Loucy (cell line): ENCODE results near the gene TECTB.

Source experiments
- H2AFZ ChIP-seq: fragments of 200-600 bp; sonication (generic); 2 replicates; pipeline ENCODE4 v1.6.0; 2016; ENCODE audit warnings: antibody characterized with exemption, mild to moderate bottlenecking, low read length, moderate library complexity
- H3F3A ChIP-seq: fragments of 200-600 bp; 2 replicates; pipeline ENCODE4 v1.6.0; 2016; ENCODE audit warnings: antibody characterized with exemption, low read depth, mild to moderate bottlenecking
- H3K27me3 ChIP-seq: fragments of 200-600 bp; sonication (generic); 2 replicates; pipeline ENCODE4 v1.6.1; 2014; ENCODE audit warnings: low read length, mild to moderate bottlenecking; ENCODE audit not compliant: insufficient read depth, poor library complexity, severe bottlenecking
- H3K36me3 ChIP-seq: fragments of 200-600 bp; sonication (generic); 2 replicates; pipeline ENCODE4 v1.6.1; 2016; ENCODE audit warnings: low read length; ENCODE audit not compliant: insufficient read depth
- H3K4me1 ChIP-seq: fragments of 200-600 bp; sonication (generic); 2 replicates; pipeline ENCODE4 v1.5.1; 2014; ENCODE audit warnings: low read length, mild to moderate bottlenecking; ENCODE audit not compliant: insufficient read depth, poor library complexity, severe bottlenecking
- H3K4me2 ChIP-seq: fragments of 200-600 bp; sonication (generic); 2 replicates; pipeline ENCODE4 v1.6.0; 2014; ENCODE audit warnings: antibody characterized with exemption, low read length, low read depth, mild to moderate bottlenecking; ENCODE audit not compliant: poor library complexity, severe bottlenecking
- H3K4me3 ChIP-seq: fragments of 200-600 bp; sonication (generic); 2 replicates; pipeline ENCODE4 v1.5.1; 2014; ENCODE audit warnings: low read length, mild to moderate bottlenecking, mixed read lengths; ENCODE audit not compliant: poor library complexity, severe bottlenecking
- H3K79me2 ChIP-seq: fragments of 200-600 bp; sonication (generic); 2 replicates; pipeline ENCODE4 v1.6.1; 2014; ENCODE audit warnings: low read length; ENCODE audit not compliant: insufficient read depth
- H3K9ac ChIP-seq: fragments of 200-600 bp; sonication (generic); 2 replicates; pipeline ENCODE4 v1.6.0; 2014; ENCODE audit warnings: mild to moderate bottlenecking, low read depth, low read length, moderate library complexity; ENCODE audit not compliant: poor library complexity, severe bottlenecking
- H3K9me2 ChIP-seq: fragments of 200-600 bp; sonication (generic); replicated peaks from 2 replicates; pipeline ENCODE4 v1.6.1; 2016; ENCODE audit warnings: low read depth, low read length, mixed read lengths
- H3K9me3 ChIP-seq: fragments of 200-600 bp; sonication (generic); 2 replicates; pipeline ENCODE4 v1.6.1; 2014; ENCODE audit warnings: mild to moderate bottlenecking, antibody characterized with exemption, low read length, low read depth; ENCODE audit not compliant: insufficient read depth
- H4K20me1 ChIP-seq: fragments of 200-600 bp; sonication (generic); 2 replicates; pipeline ENCODE4 v1.6.0; 2014; ENCODE audit warnings: antibody characterized with exemption, low read length, mild to moderate bottlenecking; ENCODE audit not compliant: insufficient read depth, poor library complexity, severe bottlenecking
- EZH2phosphoT487 ChIP-seq: fragments of 200-600 bp; IDR thresholded peaks from 2 replicates; pipeline ENCODE4 v1.6.1; 2018; ENCODE audit warnings: antibody characterized with exemption, mild to moderate bottlenecking, moderate library complexity, borderline replicate concordance
- TF ChIP-seq, protein P1 (sequence below): fragments of 200-600 bp; sonication (generic); conservative IDR thresholded peaks from 2 replicates; pipeline ENCODE4 v1.5.1; 2014; ENCODE audit warnings: mild to moderate bottlenecking, antibody characterized with exemption, low read length

Gene TECTB

DNA sequence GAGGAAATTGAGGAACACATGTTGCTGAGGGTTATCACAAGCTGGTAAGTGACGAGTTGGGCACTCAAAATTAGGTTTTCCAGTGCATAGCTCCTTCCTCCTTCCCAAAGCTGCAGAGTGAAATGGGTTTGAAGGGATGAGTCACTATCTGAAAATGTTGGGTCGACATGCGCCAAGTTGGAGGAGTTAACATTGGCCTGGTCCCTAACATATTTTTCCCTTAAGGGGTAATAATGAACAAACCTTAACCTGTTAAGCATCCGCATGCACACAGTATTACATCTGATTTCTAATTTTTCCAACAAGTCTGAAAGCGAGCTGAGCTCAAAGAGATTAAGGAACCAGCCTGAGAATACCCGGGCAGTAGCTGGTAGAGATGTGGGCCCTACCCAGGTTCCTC, 20.7 kb upstream of the TECTB start:
- 0 out of 2 replicates have a peak, but pooled peaks cover 2% of the 10 kb centered on the region for H3K9me3 ChIP-seq
- no peaks in the 10 kb centered on the region for H4K20me1 ChIP-seq

DNA sequence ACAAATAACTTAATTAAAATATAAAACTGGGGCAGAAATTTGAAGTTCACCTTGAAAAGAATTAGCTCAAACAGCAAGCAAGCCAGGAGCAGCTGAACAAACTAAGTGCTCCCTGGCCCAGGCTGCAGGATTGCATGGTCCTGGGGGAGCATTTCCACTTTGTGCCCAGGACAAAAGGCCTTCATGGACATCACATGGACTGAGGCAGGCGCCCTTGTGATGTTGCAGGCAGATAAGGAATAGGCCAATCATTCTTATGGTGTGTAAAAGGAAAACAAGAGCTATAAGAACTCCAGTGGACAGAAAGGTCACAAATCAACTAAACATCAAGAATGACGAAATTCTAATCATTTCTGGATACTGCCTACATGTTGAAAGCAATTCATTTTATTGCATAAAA, 17.5 kb upstream of the TECTB start:
- Histone ChIP-seq H3K4me3 (no peak overlapping the region), H3K27me3 (no peaks in the 10 kb centered on the region), H3F3A (no peaks in the 10 kb centered on the region), H3K9me2 (no peaks in the 10 kb centered on the region), H3K9ac (no peak overlapping the region), H3K4me2 (no peak overlapping the region), H2AFZ (no peak overlapping the region), H3K36me3 (no peaks in the 10 kb centered on the region), H3K79me2 (no peaks in the 10 kb centered on the region), H3K9me3 (no peaks in the 10 kb centered on the region), H3K4me1 (no peaks in the 10 kb centered on the region), H4K20me1 (no peaks in the 10 kb centered on the region)
- TF ChIP-seq EZH2phosphoT487: no peak
- TF ChIP-seq, protein P1, sequence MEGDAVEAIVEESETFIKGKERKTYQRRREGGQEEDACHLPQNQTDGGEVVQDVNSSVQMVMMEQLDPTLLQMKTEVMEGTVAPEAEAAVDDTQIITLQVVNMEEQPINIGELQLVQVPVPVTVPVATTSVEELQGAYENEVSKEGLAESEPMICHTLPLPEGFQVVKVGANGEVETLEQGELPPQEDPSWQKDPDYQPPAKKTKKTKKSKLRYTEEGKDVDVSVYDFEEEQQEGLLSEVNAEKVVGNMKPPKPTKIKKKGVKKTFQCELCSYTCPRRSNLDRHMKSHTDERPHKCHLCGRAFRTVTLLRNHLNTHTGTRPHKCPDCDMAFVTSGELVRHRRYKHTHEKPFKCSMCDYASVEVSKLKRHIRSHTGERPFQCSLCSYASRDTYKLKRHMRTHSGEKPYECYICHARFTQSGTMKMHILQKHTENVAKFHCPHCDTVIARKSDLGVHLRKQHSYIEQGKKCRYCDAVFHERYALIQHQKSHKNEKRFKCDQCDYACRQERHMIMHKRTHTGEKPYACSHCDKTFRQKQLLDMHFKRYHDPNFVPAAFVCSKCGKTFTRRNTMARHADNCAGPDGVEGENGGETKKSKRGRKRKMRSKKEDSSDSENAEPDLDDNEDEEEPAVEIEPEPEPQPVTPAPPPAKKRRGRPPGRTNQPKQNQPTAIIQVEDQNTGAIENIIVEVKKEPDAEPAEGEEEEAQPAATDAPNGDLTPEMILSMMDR: no peak

More for the DNA sequence above, 20.7 kb upstream of the TECTB start:
- Histone ChIP-seq H3K4me2 (no peak overlapping the region), H3K9ac (no peak overlapping the region), H3K9me2 (no peaks in the 10 kb centered on the region), H3K4me1 (no peaks in the 10 kb centered on the region), H3K27me3 (no peaks in the 10 kb centered on the region), H3K79me2 (no peaks in the 10 kb centered on the region), H3K4me3 (no peak overlapping the region), H3F3A (no peaks in the 10 kb centered on the region), H2AFZ (no peak overlapping the region), H3K36me3 (no peaks in the 10 kb centered on the region)
- no peak for TF ChIP-seq EZH2phosphoT487
- TF ChIP-seq, protein P1: no peak

DNA sequence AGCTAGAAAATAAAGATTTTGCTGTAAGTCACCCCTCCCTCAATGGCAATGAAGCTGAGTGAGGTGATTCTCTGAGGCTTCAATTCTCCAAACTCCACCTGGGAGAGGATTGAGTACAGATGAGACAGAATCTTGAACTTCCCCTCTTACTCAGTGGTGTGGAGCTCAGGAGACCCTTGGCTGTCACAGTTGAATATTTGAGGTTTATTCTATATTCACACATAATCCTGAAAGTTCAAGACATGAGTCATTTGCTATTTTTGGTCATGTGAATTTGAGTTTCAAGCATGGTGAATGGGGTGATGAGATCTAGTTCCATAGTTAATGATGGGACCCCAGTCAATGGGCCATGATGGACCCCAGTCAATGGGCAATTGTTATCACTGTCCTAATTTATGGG, 13.9 kb upstream of the TECTB start:
- TF ChIP-seq, protein P1: no peak
- no peak for TF ChIP-seq EZH2phosphoT487
- Histone ChIP-seq H2AFZ (no peak overlapping the region), H3K4me1 (no peaks in the 10 kb centered on the region), H3F3A (no peaks in the 10 kb centered on the region), H3K27me3 (no peaks in the 10 kb centered on the region), H3K79me2 (no peaks in the 10 kb centered on the region), H3K36me3 (no peaks in the 10 kb centered on the region), H3K9ac (no peak overlapping the region), H4K20me1 (no peaks in the 10 kb centered on the region), H3K9me2 (no peaks in the 10 kb centered on the region), H3K9me3 (no peaks in the 10 kb centered on the region), H3K4me3 (no peak overlapping the region), H3K4me2 (no peak overlapping the region)
